ENCODE measurements around the gene DISP2.

The DISP2 gene

GRCh38 chr15:40325700-40326099, 32.3 kb upstream of the DISP2 start:
- no peaks in the 10 kb centered on the region for H3K9me3 ChIP-seq
- H3K4me2 ChIP-seq: peak overlapping the region; percentile 98
- H3K4me3 ChIP-seq: no peak overlapping the region
- peaks cover 24% of the 10 kb centered on the region for H3K27me3 ChIP-seq
- H3K36me3 ChIP-seq: no peaks in the 10 kb centered on the region
- no peak for TF ChIP-seq Cebpa-rat (IDR thresholded peaks at IDR 0.05)
- peaks cover 17% of the 10 kb centered on the region for H4K20me1 ChIP-seq
- H3K27ac ChIP-seq: no peak overlapping the region
- H3K9ac ChIP-seq: no peak overlapping the region
- peaks cover 68% of the 10 kb centered on the region for H3K4me1 ChIP-seq

- H3K4me3 ChIP-seq: no peak overlapping the region
- peaks cover 17% of the 10 kb centered on the region for H4K20me1 ChIP-seq
- H3K9me3 ChIP-seq: no peaks in the 10 kb centered on the region
- peaks cover 83% of the 10 kb centered on the region for H3K4me1 ChIP-seq
- no peak for TF ChIP-seq Cebpa-rat (IDR thresholded peaks at IDR 0.05)
- no peak overlapping the region for H3K27ac ChIP-seq
- H3K4me2 ChIP-seq: peak overlapping the region; percentile 97
- H3K9ac ChIP-seq: peak overlapping the region; percentile 6; the same call in 1 of the 2 replicates
- H3K36me3 ChIP-seq: no peaks in the 10 kb centered on the region
- peaks cover 24% of the 10 kb centered on the region for H3K27me3 ChIP-seq
Observed at GRCh38 chr15:40327457-40327856, 30.6 kb upstream of the DISP2 start.

GRCh38 chr15:40328176-40328575, 29.8 kb upstream of the DISP2 start:
- H3K9ac ChIP-seq: no peak overlapping the region
- H3K4me2 ChIP-seq: peak overlapping the region; percentile 97
- H3K27ac ChIP-seq: no peak overlapping the region
- no peak overlapping the region for H3K4me3 ChIP-seq
- no peak for TF ChIP-seq Cebpa-rat (IDR thresholded peaks at IDR 0.05)
- H3K9me3 ChIP-seq: no peaks in the 10 kb centered on the region
- H3K36me3 ChIP-seq: no peaks in the 10 kb centered on the region
- peaks cover 24% of the 10 kb centered on the region for H3K27me3 ChIP-seq
- peaks cover 84% of the 10 kb centered on the region for H3K4me1 ChIP-seq
- H4K20me1 ChIP-seq: peaks cover 17% of the 10 kb centered on the region

GRCh38 chr15:40328751-40329150, 29.3 kb upstream of the DISP2 start:
- Histone ChIP-seq H3K36me3 (no peaks in the 10 kb centered on the region), H3K4me1 (peaks cover 89% of the 10 kb centered on the region), H3K9ac (no peak overlapping the region), H3K4me2 (peak overlapping the region; percentile 97), H3K27ac (no peak overlapping the region), H3K9me3 (no peaks in the 10 kb centered on the region), H3K4me3 (no peak overlapping the region), H4K20me1 (peaks cover 17% of the 10 kb centered on the region), H3K27me3 (peaks cover 23% of the 10 kb centered on the region)
- no peak for TF ChIP-seq Cebpa-rat (IDR thresholded peaks at IDR 0.05)

- no peak for TF ChIP-seq Cebpa-rat (IDR thresholded peaks at IDR 0.05)
- H3K4me2 ChIP-seq: peak overlapping the region; percentile 97
- H3K4me3 ChIP-seq: no peak overlapping the region
- H3K4me1 ChIP-seq: peaks cover 92% of the 10 kb centered on the region
- H3K9me3 ChIP-seq: no peaks in the 10 kb centered on the region
- H3K27me3 ChIP-seq: peaks cover 13% of the 10 kb centered on the region
- H4K20me1 ChIP-seq: peaks cover 9% of the 10 kb centered on the region
- H3K36me3 ChIP-seq: no peaks in the 10 kb centered on the region
- no peak overlapping the region for H3K9ac ChIP-seq
- no peak overlapping the region for H3K27ac ChIP-seq
Observed at GRCh38 chr15:40329804-40330203, 28.2 kb upstream of the DISP2 start.

GRCh38 chr15:40330368-40330836, 27.6 kb upstream of the DISP2 start:
- Histone ChIP-seq H3K27ac (no peak overlapping the region), H3K9ac (no peak overlapping the region), H3K27me3 (peaks cover 7% of the 10 kb centered on the region), H3K36me3 (no peaks in the 10 kb centered on the region), H4K20me1 (peaks cover 3% of the 10 kb centered on the region; the same call in 1 of the 2 replicates), H3K4me2 (peak overlapping the region; percentile 97), H3K4me1 (peaks cover 92% of the 10 kb centered on the region), H3K9me3 (no peaks in the 10 kb centered on the region), H3K4me3 (no peak overlapping the region)
- TF ChIP-seq Cebpa-rat (IDR thresholded peaks at IDR 0.05): no peak

GRCh38 chr15:40331026-40331425, 27.0 kb upstream of the DISP2 start:
- Histone ChIP-seq H3K27ac (no peak overlapping the region; the same call in 1 of the 2 replicates), H3K36me3 (no peaks in the 10 kb centered on the region), H3K9ac (no peak overlapping the region), H3K4me1 (peaks cover 95% of the 10 kb centered on the region), H3K27me3 (peaks cover under 1% of the 10 kb centered on the region; the same call in 1 of the 2 replicates), H3K4me2 (peak overlapping the region; percentile 97), H4K20me1 (no peaks in the 10 kb centered on the region), H3K4me3 (no peak overlapping the region), H3K9me3 (no peaks in the 10 kb centered on the region)
- TF ChIP-seq Cebpa-rat (IDR thresholded peaks at IDR 0.05): no peak

GRCh38 chr15:40331637-40332036, 26.4 kb upstream of the DISP2 start:
- peaks cover 100% of the 10 kb centered on the region for H3K4me1 ChIP-seq
- TF ChIP-seq Cebpa-rat (IDR thresholded peaks at IDR 0.05): no peak
- no peak overlapping the region for H3K4me3 ChIP-seq
- no peak overlapping the region for H3K27ac ChIP-seq
- H4K20me1 ChIP-seq: no peaks in the 10 kb centered on the region
- peak overlapping the region; percentile 97 for H3K4me2 ChIP-seq
- no peaks in the 10 kb centered on the region for H3K9me3 ChIP-seq
- no peaks in the 10 kb centered on the region for H3K36me3 ChIP-seq
- no peak overlapping the region for H3K9ac ChIP-seq
- no peaks in the 10 kb centered on the region for H3K27me3 ChIP-seq

GRCh38 chr15:40332113-40332781, 25.8 kb upstream of the DISP2 start:
- peak overlapping the region; percentile 97 for H3K4me2 ChIP-seq
- peaks cover 100% of the 10 kb centered on the region for H3K4me1 ChIP-seq
- no peak overlapping the region for H3K4me3 ChIP-seq
- H3K9me3 ChIP-seq: no peaks in the 10 kb centered on the region
- H3K9ac ChIP-seq: no peak overlapping the region
- H3K27ac ChIP-seq: no peak overlapping the region
- H3K27me3 ChIP-seq: no peaks in the 10 kb centered on the region
- TF ChIP-seq Cebpa-rat (IDR thresholded peaks at IDR 0.05): no peak
- H3K36me3 ChIP-seq: no peaks in the 10 kb centered on the region
- no peaks in the 10 kb centered on the region for H4K20me1 ChIP-seq

- peak overlapping the region; percentile 97 for H3K4me2 ChIP-seq
- peak overlapping the region; percentile 69 for H3K9ac ChIP-seq
- no peaks in the 10 kb centered on the region for H3K36me3 ChIP-seq
- H3K27me3 ChIP-seq: no peaks in the 10 kb centered on the region
- H4K20me1 ChIP-seq: no peaks in the 10 kb centered on the region
- peak overlapping the region; percentile 82 for H3K27ac ChIP-seq
- peak overlapping the region; percentile 29 for H3K4me3 ChIP-seq
- no peaks in the 10 kb centered on the region for H3K9me3 ChIP-seq
- TF ChIP-seq Cebpa-rat (IDR thresholded peaks at IDR 0.05): no peak
- H3K4me1 ChIP-seq: peaks cover 100% of the 10 kb centered on the region
Observed at GRCh38 chr15:40333922-40334492, 24.0 kb upstream of the DISP2 start.

All from BLaER1 (cell line).